NCI-H128 (cell line): Measurements from ENCODE around the gene TAF7L.
"Not testable (repeated sequence)": the region's sequence is repeated elsewhere in the genome, so short reads cannot be mapped to it uniquely, and the experiment has no call there.

Source experiments
- DNase-seq: peaks from one replicate; lab custom pipeline; 2025; ENCODE audit not compliant: unreplicated experiment; lab: John Stamatoyannopoulos, UW

The TAF7L gene

GRCh38 chrX:101290957-101291603 lies at the start of gene TAF7L:
Gene TAF7L, minus strand, starts transcription at chrX:101291334. Its CDS starts 3,791 bp downstream, at chrX:101287543.
- no peak for DNase-seq

GRCh38 chrX:101337776-101338271 lies 46.7 kb upstream of the TAF7L start:
- DNase-seq: no peak

GRCh38 chrX:101334310-101334709 lies 43.2 kb upstream of the TAF7L start:
- DNase-seq: not testable (repeated sequence)

GRCh38 chrX:101326600-101326999 lies 35.5 kb upstream of the TAF7L start:
- not testable (repeated sequence) for DNase-seq

- DNase-seq: no peak
Observed at GRCh38 chrX:101303790-101304189, 12.7 kb upstream of the TAF7L start.

- DNase-seq: not testable (repeated sequence)
Observed at GRCh38 chrX:101295603-101296002, 4.5 kb upstream of the TAF7L start.

- peak; percentile 2 for DNase-seq
Observed at GRCh38 chrX:101287402-101287801, 3.7 kb downstream of the TAF7L start.

- no peak for DNase-seq
Observed at GRCh38 chrX:101276238-101276637, 14.9 kb downstream of the TAF7L start.

GRCh38 chrX:101274198-101274597 lies 16.9 kb downstream of the TAF7L start:
- no peak for DNase-seq

GRCh38 chrX:101265869-101266428 lies 25.2 kb downstream of the TAF7L start:
- DNase-seq: no peak

- no peak for DNase-seq
Observed at GRCh38 chrX:101263766-101264165, 27.4 kb downstream of the TAF7L start.

- no peak for DNase-seq
Observed at GRCh38 chrX:101262590-101262989, 28.5 kb downstream of the TAF7L start.

- no peak for DNase-seq
Observed at GRCh38 chrX:101260435-101260834, 30.7 kb downstream of the TAF7L start.

- no peak for DNase-seq
Observed at GRCh38 chrX:101258259-101258581, 32.9 kb downstream of the TAF7L start.

GRCh38 chrX:101257448-101258258 lies 33.5 kb downstream of the TAF7L start:
- DNase-seq: no peak

GRCh38 chrX:101252634-101253033 lies 38.5 kb downstream of the TAF7L start:
- DNase-seq: no peak

GRCh38 chrX:101241531-101241930 lies 49.6 kb downstream of the TAF7L start:
- DNase-seq: no peak

- DNase-seq: no peak
Observed at GRCh38 chrX:101237041-101237440, 54.1 kb downstream of the TAF7L start.

- no peak for DNase-seq
Observed at GRCh38 chrX:101232316-101232715, 58.8 kb downstream of the TAF7L start.

- no peak for DNase-seq
Observed at GRCh38 chrX:101231080-101231479, 60.1 kb downstream of the TAF7L start.

GRCh38 chrX:101230636-101231035 lies 60.5 kb downstream of the TAF7L start:
- no peak for DNase-seq

GRCh38 chrX:101229170-101229569 lies 62.0 kb downstream of the TAF7L start:
- DNase-seq: no peak
